Measurements from ENCODE around the gene ALMS1. TPM values are rescaled to one million over a fixed set of nuclear protein-coding genes. Genes with fewer than 3 reads are reported as not detected.

ALMS1 gene
- polyA plus RNA-seq, 1 of the 3 experiments (the other 2 are of a cell fraction), result 7.0 TPM

DNA sequence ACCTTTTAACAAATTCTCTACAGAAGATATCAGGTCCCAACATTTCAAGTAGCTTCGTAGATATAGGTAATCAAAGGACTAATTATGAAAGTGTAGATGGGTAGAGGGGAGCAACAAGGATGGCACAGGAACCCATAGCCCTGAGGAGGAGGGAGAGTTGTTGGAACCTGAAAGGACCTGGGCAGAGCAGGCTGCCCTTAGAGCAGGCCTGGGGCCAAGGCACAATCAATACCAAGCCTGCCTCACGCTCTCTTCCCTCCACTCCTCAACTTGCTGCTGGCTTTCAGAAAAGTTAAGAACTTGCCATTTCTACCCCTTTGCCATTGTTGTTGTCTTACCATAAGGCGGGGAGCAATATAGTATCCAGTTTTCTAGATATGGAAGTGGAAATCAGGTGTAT, 266.7 kb downstream of the ALMS1 start:
- H2AFZ ChIP-seq (ENCODE audit: low read depth), result no peak overlapping the region

GRCh38 chr2:73654175-73654574, 268.5 kb downstream of the ALMS1 start:
- Histone ChIP-seq H3K4me3 (ENCODE audit: low read depth in 2 of 2, low read length in 1 of 2) (no peak overlapping the region), H3K9ac (no peak overlapping the region), H3K4me1 (ENCODE audit: control insufficient read depth in 1 of 2, insufficient read depth in 2 of 2, low read depth in 1 of 2, low read length in 1 of 2) (no peaks in the 10 kb centered on the region), H4K20me1 (ENCODE audit: insufficient read depth) (no peaks in the 10 kb centered on the region), H3K36me3 (replicated peaks in 1 of 2; ENCODE audit: control insufficient read depth in 1 of 2, insufficient read depth in 2 of 2, low read length in 1 of 2) (no peaks in the 10 kb centered on the region), H3K79me2 (ENCODE audit: insufficient read depth) (no peaks in the 10 kb centered on the region), H3F3A (replicated peaks; ENCODE audit: insufficient read depth) (no peaks in the 10 kb centered on the region), H3K9me3 (no peaks in the 10 kb centered on the region), H3K27me3 (ENCODE audit: insufficient read depth) (no peaks in the 10 kb centered on the region), H3K4me2 (no peak overlapping the region), H3K27ac (ENCODE audit: low read depth in 2 of 2, low read length in 1 of 2) (no peak overlapping the region), H2AFZ (ENCODE audit: low read depth) (no peak overlapping the region), H3K9me2 (no peaks in the 10 kb centered on the region)
- WGBS (ENCODE audit: low lambda C conversion rate), result 50% methylated on average over 2 of the region's 2 CpGs
- no peak for DNase-seq
- no peak for TF ChIP-seq GATA2 (CRISPR knock-in tag; IDR thresholded peaks at IDR 0.05)
- TF ChIP-seq POLR2AphosphoS5 (IDR thresholded peaks at IDR 0.05; ENCODE audit: low read depth, low read length), result no peak
- no peak for TF ChIP-seq MEF2A (IDR thresholded peaks at IDR 0.05; ENCODE audit: borderline replicate concordance, low read depth)
- TF ChIP-seq USF2 (IDR thresholded peaks at IDR 0.05; ENCODE audit: borderline replicate concordance, low read depth, low read length), result no peak
- no peak for TF ChIP-seq EZH2phosphoT487 (IDR thresholded peaks at IDR 0.05; ENCODE audit: borderline replicate concordance, low read depth)
- TF ChIP-seq MXI1 (IDR thresholded peaks at IDR 0.05; ENCODE audit: low read depth, low read length), result no peak
- no peak for TF ChIP-seq FOSL2 (IDR thresholded peaks at IDR 0.05; ENCODE audit: borderline replicate concordance, low read depth)
- no peak for TF ChIP-seq TEAD4 (IDR thresholded peaks at IDR 0.05; ENCODE audit: borderline replicate concordance, insufficient read depth)
- no peak for TF ChIP-seq SMC3 (IDR thresholded peaks at IDR 0.05; ENCODE audit: low read depth, low read length)
- TF ChIP-seq ZBTB33 (IDR thresholded peaks at IDR 0.05; ENCODE audit: borderline replicate concordance, low read depth), result no peak
- CTCF ChIA-PET, result no interaction called here
- POLR2A ChIA-PET, result no interaction called here

More for the DNA sequence above, 266.7 kb downstream of the ALMS1 start:
- TF ChIP-seq FOXM1 (IDR thresholded peaks at IDR 0.05; ENCODE audit: low read depth) (no peak), USF1 (IDR thresholded peaks at IDR 0.05; ENCODE audit: borderline replicate concordance, low read depth) (no peak), TAF1 (IDR thresholded peaks at IDR 0.05; ENCODE audit: borderline replicate concordance, low read depth, low read length) (no peak), MAX (IDR thresholded peaks at IDR 0.05; ENCODE audit: low read depth) (no peak), MEF2A (IDR thresholded peaks at IDR 0.05; ENCODE audit: borderline replicate concordance, low read depth) (no peak), FOSL2 (IDR thresholded peaks at IDR 0.05; ENCODE audit: borderline replicate concordance, low read depth) (no peak), NFIC (IDR thresholded peaks at IDR 0.05; ENCODE audit: borderline replicate concordance) (no peak), RCOR1 (IDR thresholded peaks at IDR 0.05; ENCODE audit: low read length) (no peak), FOXJ3 (CRISPR knock-in tag; IDR thresholded peaks at IDR 0.05) (no peak), CHD2 (IDR thresholded peaks at IDR 0.05; ENCODE audit: low read length, partially characterized antibody) (no peak), GABPA (IDR thresholded peaks at IDR 0.05; ENCODE audit: low read depth) (no peak), TEAD4 (IDR thresholded peaks at IDR 0.05; ENCODE audit: borderline replicate concordance, insufficient read depth) (no peak), CTCF (IDR thresholded peaks at IDR 0.05) (no peak)
- Histone ChIP-seq H3K79me2 (ENCODE audit: insufficient read depth) (no peaks in the 10 kb centered on the region), H3K9ac (no peak overlapping the region), H3K36me3 (replicated peaks in 1 of 2; ENCODE audit: control insufficient read depth in 1 of 2, insufficient read depth in 2 of 2, low read length in 1 of 2) (no peaks in the 10 kb centered on the region), H3K27ac (ENCODE audit: low read depth in 2 of 2, low read length in 1 of 2) (no peak overlapping the region), H3K4me3 (ENCODE audit: low read depth in 2 of 2, low read length in 1 of 2) (no peak overlapping the region), H3K4me2 (no peak overlapping the region), H3K27me3 (ENCODE audit: insufficient read depth) (no peaks in the 10 kb centered on the region), H3K9me3 (no peaks in the 10 kb centered on the region), H3F3A (replicated peaks; ENCODE audit: insufficient read depth) (no peaks in the 10 kb centered on the region), H3K4me1 (ENCODE audit: control insufficient read depth in 1 of 2, insufficient read depth in 2 of 2, low read depth in 1 of 2, low read length in 1 of 2) (no peaks in the 10 kb centered on the region), H3K9me2 (no peaks in the 10 kb centered on the region), H4K20me1 (ENCODE audit: insufficient read depth) (no peaks in the 10 kb centered on the region)
- 49% methylated on average over 3 of the region's 3 CpGs for WGBS (ENCODE audit: low lambda C conversion rate)
- CTCF ChIA-PET, result no interaction called here
- POLR2A ChIA-PET, result no interaction called here
- DNase-seq, result no peak
